IMR-90 (cell line): ENCODE data around the gene LCN10. TPM values are rescaled to one million over a fixed set of nuclear protein-coding genes. Genes with fewer than 3 reads are reported as not detected.
A peak's percentile ranks its signal among the peaks of the same experiment; 100 is the strongest.

ENCODE experiments used
- ATAC-seq: fragments of 200-7000 bp; cut with Tn5 transposase; 2 replicates; pipeline ENCODE4 v1.9.1; 2020; ENCODE audit warnings: low read depth, mild to moderate bottlenecking, moderate library complexity
- BruUV-seq: library from RNA; stranded (reverse); fragments of 400-500 nt; replicated peaks from 2 replicates; lab custom pipeline; 2021; lab: Mats Ljungman, UMichigan
- CTCF ChIA-PET: fragments of 300-600 bp; formaldehyde crosslinking; extraction: SDS; loops from one replicate; lab custom pipeline; 2021; ENCODE audit warnings: antibody characterized with exemption; lab: Yijun Ruan, JAX
- POLR2A ChIA-PET: fragments of 300-600 bp; sonication (Branson Sonifier 250); formaldehyde crosslinking; loops from one replicate; lab custom pipeline; 2022; ENCODE audit warnings: antibody characterized with exemption; ENCODE audit not compliant: unreplicated experiment; lab: Charles Lee
- DNase-seq: peaks from one replicate; pipeline ENCODE4 v3.0.0; 2013
- H2AFZ ChIP-seq: replicated peaks from 2 replicates; pipeline ENCODE3; 2013; ENCODE audit warnings: low read length, mild to moderate bottlenecking; ENCODE audit not compliant: poor library complexity
- H2AK5ac ChIP-seq: 2 replicates; pipeline ENCODE4 v1.6.1; 2013; ENCODE audit warnings: low read depth, low read length, inconsistent platforms
- H2AK9ac ChIP-seq: replicated peaks from 2 replicates; pipeline ENCODE3; 2013; ENCODE audit warnings: mild to moderate bottlenecking, low read depth, low read length, moderate library complexity; ENCODE audit not compliant: poor library complexity
- H2BK120ac ChIP-seq: 2 replicates; pipeline ENCODE4 v1.6.1; 2013; ENCODE audit warnings: low read depth, low read length, inconsistent platforms
- H2BK15ac ChIP-seq: 3 replicates; pipeline ENCODE4 v1.6.1; 2013; ENCODE audit warnings: low read depth, low read length, inconsistent platforms
- H2BK20ac ChIP-seq: 2 replicates; pipeline ENCODE4 v1.6.1; 2013; ENCODE audit warnings: low read depth, mild to moderate bottlenecking, inconsistent platforms, low read length, moderate library complexity
- H2BK5ac ChIP-seq: 2 replicates; pipeline ENCODE4 v1.6.1; 2013; ENCODE audit warnings: mild to moderate bottlenecking, low read depth, low read length, inconsistent platforms; ENCODE audit not compliant: poor library complexity, severe bottlenecking
- H3K14ac ChIP-seq: replicated peaks from 2 replicates; pipeline ENCODE4 v1.6.1; 2013; ENCODE audit warnings: low read depth, low read length, inconsistent platforms
- H3K18ac ChIP-seq: 2 replicates; pipeline ENCODE4 v1.6.1; 2013; ENCODE audit warnings: low read depth, low read length, control low read depth
- H3K23ac ChIP-seq: 2 replicates; pipeline ENCODE4 v1.6.1; 2013; ENCODE audit warnings: low read depth, low read length, inconsistent platforms
- H3K27ac ChIP-seq: 2 replicates; pipeline ENCODE4 v1.5.1; 2013; ENCODE audit warnings: mild to moderate bottlenecking, control low read depth, low read length; ENCODE audit not compliant: insufficient read depth
- H3K27me3 ChIP-seq: 2 replicates; pipeline ENCODE4 v1.6.1; 2013; ENCODE audit warnings: low read length; ENCODE audit not compliant: control insufficient read depth, insufficient read depth
- H3K36me3 ChIP-seq: 2 replicates; pipeline ENCODE4 v1.6.1; 2013; ENCODE audit warnings: low read length, mixed read lengths; ENCODE audit not compliant: control insufficient read depth, insufficient read depth
- H3K4ac ChIP-seq: 2 replicates; pipeline ENCODE4 v1.6.1; 2013; ENCODE audit warnings: low read depth, low read length, inconsistent platforms
- H3K4me1 ChIP-seq: 2 replicates; pipeline ENCODE4 v1.6.1; 2013; ENCODE audit warnings: low read length, mixed read lengths; ENCODE audit not compliant: control insufficient read depth, insufficient read depth
- H3K4me2 ChIP-seq: 2 replicates; pipeline ENCODE4 v1.6.1; 2013; ENCODE audit warnings: low read depth, mild to moderate bottlenecking, control low read depth, low read length, moderate library complexity
- H3K4me3 ChIP-seq: 2 replicates; pipeline ENCODE4 v1.5.1; 2013; ENCODE audit warnings: low read depth, mild to moderate bottlenecking, control low read depth, low read length, moderate library complexity; ENCODE audit not compliant: insufficient read depth
- H3K56ac ChIP-seq: 2 replicates; pipeline ENCODE4 v1.6.1; 2013; ENCODE audit warnings: low read length, inconsistent platforms; ENCODE audit not compliant: insufficient read depth; ENCODE audit errors: extremely low read depth
- H3K79me1 ChIP-seq, 2 experiments: 2 replicates each; pipeline ENCODE4 v1.6.1; 2013; ENCODE audit warnings: low read length in 2 of 2, inconsistent platforms in 1 of 2, low read depth in 1 of 2
- H3K9ac ChIP-seq: 2 replicates; pipeline ENCODE4 v1.6.1; 2013; ENCODE audit warnings: low read depth, low read length, control low read depth
- H3K9me1 ChIP-seq: 2 replicates; pipeline ENCODE4 v1.6.1; 2013; ENCODE audit warnings: low read length, inconsistent platforms; ENCODE audit not compliant: insufficient read depth
- H3K9me3 ChIP-seq: 2 replicates; pipeline ENCODE4 v1.6.1; 2013; ENCODE audit warnings: low read length; ENCODE audit not compliant: control insufficient read depth, insufficient read depth
- H4K20me1 ChIP-seq: 2 replicates; pipeline ENCODE4 v1.6.1; 2013; ENCODE audit warnings: low read length, inconsistent platforms; ENCODE audit not compliant: insufficient read depth
- H4K5ac ChIP-seq: 2 replicates; pipeline ENCODE4 v1.6.1; 2013; ENCODE audit warnings: mild to moderate bottlenecking, low read depth, low read length, control low read depth
- H4K8ac ChIP-seq, 2 experiments: 2 replicates each; pipeline ENCODE4 v1.6.1; 2013; ENCODE audit warnings: low read depth in 2 of 2, low read length in 2 of 2, control low read depth in 1 of 2, inconsistent platforms in 1 of 2
- H4K91ac ChIP-seq: 2 replicates; pipeline ENCODE4 v1.6.1; 2013; ENCODE audit warnings: low read depth, low read length, inconsistent platforms; ENCODE audit not compliant: insufficient read depth
- MXI1 ChIP-seq: IDR thresholded peaks from 2 replicates; pipeline ENCODE4 v1.6.1; 2012; ENCODE audit warnings: low read depth, mild to moderate bottlenecking, low read length, moderate library complexity, borderline replicate concordance
- WGBS, 2 experiments: methylation state at CpG; one replicate each; pipeline versions ENCODE4 v1.1.5 to v1.1.7; 2013; ENCODE audit warnings: missing lambda C conversion rate in 2 of 2; ENCODE audit not compliant: insufficient read length in 1 of 2; ENCODE audit errors: extremely low coverage in 2 of 2; 5-methylcytosine and 5-hydroxymethylcytosine counted together
- dilution Hi-C: fragments of 300-500 bp; cut with HindIII; formaldehyde crosslinking; loops from one replicate; pipeline ENCODE4 v1.14.3; 2018; ENCODE audit warnings: low sequenced_read_pairs; ENCODE audit not compliant: unreplicated experiment
- in situ Hi-C: fragments of 300-500 bp; cut with MboI; formaldehyde crosslinking; loops from 3 replicates; pipeline ENCODE4 v1.14.3; 2019; ENCODE audit warnings: low sequenced_read_pairs, inconsistent platforms, mixed read lengths
- intact Hi-C: fragments of 100-400 bp; cut with micrococcal nuclease; formaldehyde crosslinking; loops from 2 replicates; pipeline ENCODE4 v1.10.0; 2022
- polyA plus RNA-seq, 3 experiments: library from polyadenylated mRNA; depleted of rRNA; stranded (reverse); fragments of >200 nt; gene quantifications; 2 replicates each; pipeline ENCODE4 v1.2.3, GENCODE V29; 2012; ENCODE audit warnings: low replicate concordance in 1 of 3
- total RNA-seq: library from RNA; depleted of rRNA; stranded (reverse); fragments of >200 nt; gene quantifications from 2 replicates; pipeline ENCODE4 v1.2.3, GENCODE V29; 2012
- TF ChIP-seq, protein P1 (sequence below): fragments of 150-350 bp; IDR thresholded peaks from 2 replicates; pipeline ENCODE4 v1.6.1; 2017; ENCODE audit warnings: mild to moderate bottlenecking, antibody characterized with exemption, low read length, low read depth

Gene LCN10
- total and polyA plus RNA-seq, 2 of the 4 experiments (the other 2 are of a cell fraction), result not detected

DNA sequence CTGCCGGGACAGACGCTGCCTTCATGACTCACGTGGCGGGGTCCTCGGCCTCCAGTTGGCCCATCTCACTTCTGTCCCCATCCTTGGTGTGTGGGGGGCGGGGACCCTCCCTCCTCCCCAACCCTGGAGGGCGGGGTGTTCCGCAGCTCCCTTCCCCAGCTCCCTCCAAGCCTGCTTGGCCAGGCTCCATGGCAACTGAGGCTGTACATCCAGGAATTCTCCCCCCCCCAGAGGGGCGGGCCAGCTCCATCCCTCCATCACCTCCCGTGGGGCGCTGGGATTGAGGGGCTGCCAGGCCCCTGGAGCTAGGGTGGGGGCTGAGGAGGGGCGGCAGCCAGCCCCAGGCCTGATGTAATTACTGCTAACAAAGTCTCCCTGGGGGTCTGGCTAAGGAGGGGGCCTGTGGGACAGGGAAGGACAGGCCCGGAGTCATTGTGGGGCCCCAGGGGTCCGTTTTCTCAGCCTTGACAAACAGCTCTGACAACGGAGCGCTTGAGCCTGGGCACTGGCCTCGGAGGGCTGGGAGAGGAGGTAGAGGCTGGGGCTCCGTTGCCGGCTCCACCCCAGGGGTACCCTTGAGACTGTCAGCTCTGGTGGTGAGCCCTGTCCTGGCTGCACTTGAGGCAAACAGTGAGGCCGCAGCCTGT lies 22.4 kb downstream of the LCN10 start:
- TF ChIP-seq, protein P1, sequence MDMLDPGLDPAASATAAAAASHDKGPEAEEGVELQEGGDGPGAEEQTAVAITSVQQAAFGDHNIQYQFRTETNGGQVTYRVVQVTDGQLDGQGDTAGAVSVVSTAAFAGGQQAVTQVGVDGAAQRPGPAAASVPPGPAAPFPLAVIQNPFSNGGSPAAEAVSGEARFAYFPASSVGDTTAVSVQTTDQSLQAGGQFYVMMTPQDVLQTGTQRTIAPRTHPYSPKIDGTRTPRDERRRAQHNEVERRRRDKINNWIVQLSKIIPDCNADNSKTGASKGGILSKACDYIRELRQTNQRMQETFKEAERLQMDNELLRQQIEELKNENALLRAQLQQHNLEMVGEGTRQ, result peak; percentile 44; the same call in 1 of the 2 replicates
- no peak for TF ChIP-seq MXI1
- Histone ChIP-seq H2AK5ac (no peak overlapping the region), H4K91ac (no peak overlapping the region), H3K9me1 (peaks cover 4% of the 10 kb centered on the region; the same call in 1 of the 2 replicates), H2BK15ac (no peak overlapping the region), H2BK5ac (no peak overlapping the region), H4K8ac (no peak overlapping the region), H3K23ac (no peak overlapping the region), H3K9ac (no peak overlapping the region), H2BK20ac (no peak overlapping the region), H3K36me3 (peaks cover 36% of the 10 kb centered on the region), H3K56ac (no peak overlapping the region), H3K4me2 (no peak overlapping the region), H4K20me1 (peaks cover 55% of the 10 kb centered on the region), H3K4ac (no peak overlapping the region), H4K5ac (no peak overlapping the region), H2AK9ac (peak overlapping the region; percentile 1), H3K4me1 (peaks cover 10% of the 10 kb centered on the region), H3K27me3 (no peaks in the 10 kb centered on the region), H3K18ac (no peak overlapping the region), H3K79me1 (peaks cover 0 to 26% of the 10 kb centered on the region in 2 experiments; a peak in 3 of 4 replicates), H3K14ac (no peak overlapping the region), H3K9me3 (no peaks in the 10 kb centered on the region), H3K4me3 (no peak overlapping the region), H3K27ac (no peak overlapping the region), H2AFZ (peak overlapping the region; percentile 63), H2BK120ac (no peak overlapping the region)
- dilution Hi-C loops (no loop called here), in situ Hi-C loops (no loop called here), intact Hi-C loops (no loop called here)
- ChIA-PET POLR2A (interaction anchor here (0.6 kb wide), 1 partner anchor 15 kb away, joined by 3 read pairs; no protein-coding TSS in a partner anchor), CTCF (no interaction called here)
- no TSS peak for BruUV-seq
- DNase-seq (no peak), ATAC-seq (peak; percentile 33)
- WGBS, 2 experiments, result 50% methylated on average over 1 of the region's 20 CpGs; no CpG with 5 or more reads in 1 of the 2 experiments
